CD14-positive monocyte (primary cell): ENCODE measurements around the gene FAXDC2. TPM values are rescaled to one million over a fixed set of nuclear protein-coding genes. Genes with fewer than 3 reads are reported as not detected.

Experiments used
- DNase-seq, 3 donors: peaks; one replicate each; pipeline ENCODE4 v3.0.0-alpha.2; 2011 to 2022
- H2AFZ ChIP-seq: 2 replicates; pipeline ENCODE4 v1.6.0; 2012; ENCODE audit warnings: mild to moderate bottlenecking, low read depth, low read length, inconsistent platforms; ENCODE audit not compliant: insufficient read depth, poor library complexity, severe bottlenecking
- H3K27ac ChIP-seq, 2 donors: 1 replicate in 1 of 2; 2 replicates in 1 of 2; pipeline ENCODE4 v1.5.1; 2012 to 2013; ENCODE audit warnings: low read length in 2 of 2, control low read depth in 1 of 2, inconsistent platforms in 1 of 2, low read depth in 1 of 2, mild to moderate bottlenecking in 1 of 2
- H3K27me3 ChIP-seq, 2 donors: one replicate each; pipeline versions ENCODE4 v1.6.0 to v1.6.1; 2011 to 2013; ENCODE audit warnings: low read length in 2 of 2; ENCODE audit not compliant: control insufficient read depth in 2 of 2, insufficient read depth in 2 of 2
- H3K36me3 ChIP-seq, 2 donors: replicated peaks in 1 of 2; 1 replicate in 1 of 2; 2 replicates in 1 of 2; pipeline versions ENCODE4 v1.5.1 to v1.6.1; 2012 to 2013; ENCODE audit warnings: low read length in 2 of 2, control low read depth in 1 of 2, inconsistent platforms in 1 of 2, mild to moderate bottlenecking in 1 of 2; ENCODE audit not compliant: insufficient read depth in 2 of 2, control insufficient read depth in 1 of 2
- H3K4me1 ChIP-seq, 2 donors: 1 replicate in 1 of 2; 2 replicates in 1 of 2; pipeline versions ENCODE4 v1.5.1 to v1.6.1; 2012 to 2013; ENCODE audit warnings: low read length in 2 of 2, control low read depth in 1 of 2, inconsistent platforms in 1 of 2, mild to moderate bottlenecking in 1 of 2, moderate library complexity in 1 of 2; ENCODE audit not compliant: insufficient read depth in 2 of 2, control insufficient read depth in 1 of 2
- H3K4me2 ChIP-seq: replicated peaks from 2 replicates; pipeline ENCODE3; 2012; ENCODE audit warnings: low read length, moderate library complexity, mild to moderate bottlenecking; ENCODE audit not compliant: poor library complexity, severe bottlenecking; ENCODE audit errors: extremely low read depth
- H3K4me3 ChIP-seq, 3 experiments: fragments of 200-600 bp in 1 of 3; sonication (generic) in 1 of 3; replicated peaks in 1 of 3; 1 replicate in 2 of 3; 2 replicates in 1 of 3; pipeline ENCODE4 v1.5.1; 2011 to 2013; ENCODE audit warnings: low read length in 3 of 3, mild to moderate bottlenecking in 3 of 3, control low read depth in 2 of 3, low read depth in 2 of 3, inconsistent platforms in 1 of 3, moderate library complexity in 1 of 3
- H3K79me2 ChIP-seq: 2 replicates; pipeline ENCODE4 v1.6.0; 2012; ENCODE audit warnings: mild to moderate bottlenecking, control low read depth, inconsistent platforms, low read length, moderate library complexity; ENCODE audit not compliant: insufficient read depth
- H3K9ac ChIP-seq: 2 replicates; pipeline ENCODE4 v1.6.0; 2017; ENCODE audit warnings: low read length, mild to moderate bottlenecking; ENCODE audit not compliant: insufficient read depth, poor library complexity, severe bottlenecking
- H3K9me3 ChIP-seq, 2 donors: replicated peaks in 1 of 2; 1 replicate in 1 of 2; 2 replicates in 1 of 2; pipeline versions ENCODE4 v1.5.1 to v1.6.1; 2012 to 2013; ENCODE audit warnings: low read length in 2 of 2, control low read depth in 1 of 2; ENCODE audit not compliant: control insufficient read depth in 1 of 2, insufficient read depth in 1 of 2
- H4K20me1 ChIP-seq: 2 replicates; pipeline ENCODE4 v1.6.0; 2012; ENCODE audit warnings: mild to moderate bottlenecking, low read length, control low read depth, moderate library complexity; ENCODE audit not compliant: insufficient read depth
- H3K27ac Mint-ChIP-seq, 7 donors: one replicate each; pipeline ENCODE4 v1.8.0; 2020; ENCODE audit warnings: mild to moderate bottlenecking in 7 of 7, mixed read lengths in 7 of 7, moderate library complexity in 6 of 7, inconsistent platforms in 2 of 7
- H3K27me3 Mint-ChIP-seq, 3 donors: one replicate each; pipeline ENCODE4 v1.8.0; 2021 to 2022; ENCODE audit warnings: low read depth in 3 of 3, mild to moderate bottlenecking in 3 of 3, mixed read lengths in 3 of 3, moderate library complexity in 3 of 3, inconsistent platforms in 1 of 3
- H3K36me3 Mint-ChIP-seq, 2 donors: one replicate each; pipeline ENCODE4 v1.8.0; 2020; ENCODE audit warnings: mixed read lengths in 2 of 2, inconsistent platforms in 1 of 2, mild to moderate bottlenecking in 1 of 2
- H3K4me1 Mint-ChIP-seq: one replicate; pipeline ENCODE4 v1.8.0; 2020; ENCODE audit warnings: mild to moderate bottlenecking, mixed read lengths
- H3K4me3 Mint-ChIP-seq, 2 donors: one replicate each; pipeline ENCODE4 v1.8.0; 2020; ENCODE audit warnings: mild to moderate bottlenecking in 2 of 2, mixed read lengths in 2 of 2, moderate library complexity in 1 of 2
- H3K9me3 Mint-ChIP-seq, 7 donors: one replicate each; pipeline ENCODE4 v1.8.0; 2020 to 2022; ENCODE audit warnings: mixed read lengths in 7 of 7, mild to moderate bottlenecking in 6 of 7, moderate library complexity in 6 of 7, inconsistent platforms in 2 of 7
- WGBS: methylation state at CpG from one replicate; pipeline ENCODE4 v1.1.5; 2013; ENCODE audit warnings: missing lambda C conversion rate; ENCODE audit not compliant: insufficient coverage; 5-methylcytosine and 5-hydroxymethylcytosine counted together
- intact Hi-C, 2 donors: fragments of 100-400 bp; cut with micrococcal nuclease; formaldehyde crosslinking; loops; one replicate each; pipeline versions ENCODE4 v1.15.0 to v1.15.1; 2023
- polyA plus RNA-seq, 3 donors: library from polyadenylated mRNA; depleted of rRNA in 1 of 3; unstranded in 2 of 3; stranded (reverse) in 1 of 3; fragments of 300-500 nt in 2 of 3; fragments of >200 nt in 1 of 3; fragmentation: Illumina TruSeq in 2 of 3; gene quantifications; 1 replicate in 2 of 3; 2 replicates in 1 of 3; pipeline ENCODE4 v1.2.3, GENCODE V29; 2012 to 2021
- TF ChIP-seq, protein P1 (sequence below): fragments of 200-600 bp; IDR thresholded peaks from one replicate; pipeline ENCODE4 v1.8.0; 2022; ENCODE audit warnings: antibody characterized with exemption, mild to moderate bottlenecking

FAXDC2 gene
- polyA plus RNA-seq, 3 donors: 0.30 to 1.4 (median 0.60) TPM

DNA sequence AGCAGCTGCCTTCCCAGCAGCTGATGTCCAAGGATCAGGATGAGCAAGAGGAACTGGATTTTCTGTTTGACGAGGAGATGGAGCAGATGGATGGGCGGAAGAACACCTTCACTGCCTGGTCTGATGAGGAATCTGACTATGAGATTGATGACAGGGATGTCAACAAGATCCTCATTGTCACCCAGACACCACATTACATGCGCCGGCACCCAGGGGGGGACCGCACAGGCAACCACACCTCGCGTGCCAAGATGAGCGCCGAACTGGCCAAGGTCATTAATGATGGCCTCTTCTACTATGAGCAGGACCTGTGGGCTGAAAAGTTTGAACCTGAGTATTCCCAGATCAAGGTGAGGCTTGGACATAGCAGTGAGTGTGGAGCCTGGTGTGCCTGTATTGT is 48.4 kb downstream of the FAXDC2 start:
- peaks cover 85 to 97% of the 10 kb centered on the region in 2 donors for H3K36me3 Mint-ChIP-seq

DNA sequence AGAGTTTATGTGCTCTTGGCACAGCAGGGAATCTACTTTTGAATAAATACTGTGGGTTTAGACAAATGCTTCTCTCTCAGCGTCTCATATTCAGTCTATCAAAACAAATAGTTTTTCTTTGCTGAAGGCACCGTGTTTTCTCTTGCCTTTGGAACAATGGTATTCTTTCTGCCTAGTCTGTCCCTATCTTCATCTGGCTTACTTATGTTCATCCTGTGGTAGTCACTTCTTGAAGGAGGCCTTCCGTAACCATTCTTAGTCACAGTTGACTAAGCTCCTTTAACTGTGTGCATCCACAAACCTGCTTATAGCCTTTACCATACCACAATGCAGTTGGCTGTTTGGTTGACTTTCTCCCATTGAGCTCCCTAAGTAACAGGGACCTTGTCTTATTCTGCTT is 49.3 kb downstream of the FAXDC2 start:
- Histone ChIP-seq H3K4me3 (no peak overlapping the region), H3K27me3 (no peaks in the 10 kb centered on the region), H3K9me3 (no peaks in the 10 kb centered on the region), H3K4me1 (no peaks in the 10 kb centered on the region), H3K27ac (peak overlapping the region in 1 of 2 donors; percentile 2), H2AFZ (no peak overlapping the region), H4K20me1 (peaks cover 5% of the 10 kb centered on the region), H3K4me2 (no peak overlapping the region), H3K79me2 (no peaks in the 10 kb centered on the region), H3K9ac (no peak overlapping the region), H3K36me3 (peaks cover 87 to 100% of the 10 kb centered on the region in 2 donors)
- Mint-ChIP-seq H3K4me3 (no peak overlapping the region), H3K27ac (no peak overlapping the region), H3K36me3 (peaks cover 86 to 97% of the 10 kb centered on the region in 2 donors), H3K4me1 (no peaks in the 10 kb centered on the region), H3K27me3 (no peaks in the 10 kb centered on the region), H3K9me3 (no peaks in the 10 kb centered on the region)
- TF ChIP-seq, protein P1, sequence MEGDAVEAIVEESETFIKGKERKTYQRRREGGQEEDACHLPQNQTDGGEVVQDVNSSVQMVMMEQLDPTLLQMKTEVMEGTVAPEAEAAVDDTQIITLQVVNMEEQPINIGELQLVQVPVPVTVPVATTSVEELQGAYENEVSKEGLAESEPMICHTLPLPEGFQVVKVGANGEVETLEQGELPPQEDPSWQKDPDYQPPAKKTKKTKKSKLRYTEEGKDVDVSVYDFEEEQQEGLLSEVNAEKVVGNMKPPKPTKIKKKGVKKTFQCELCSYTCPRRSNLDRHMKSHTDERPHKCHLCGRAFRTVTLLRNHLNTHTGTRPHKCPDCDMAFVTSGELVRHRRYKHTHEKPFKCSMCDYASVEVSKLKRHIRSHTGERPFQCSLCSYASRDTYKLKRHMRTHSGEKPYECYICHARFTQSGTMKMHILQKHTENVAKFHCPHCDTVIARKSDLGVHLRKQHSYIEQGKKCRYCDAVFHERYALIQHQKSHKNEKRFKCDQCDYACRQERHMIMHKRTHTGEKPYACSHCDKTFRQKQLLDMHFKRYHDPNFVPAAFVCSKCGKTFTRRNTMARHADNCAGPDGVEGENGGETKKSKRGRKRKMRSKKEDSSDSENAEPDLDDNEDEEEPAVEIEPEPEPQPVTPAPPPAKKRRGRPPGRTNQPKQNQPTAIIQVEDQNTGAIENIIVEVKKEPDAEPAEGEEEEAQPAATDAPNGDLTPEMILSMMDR: no peak
- 100% methylated on average over 2 of the region's 3 CpGs for WGBS
- DNase-seq: no peak
- intact Hi-C loops: no loop called here

More for the DNA sequence above, 48.4 kb downstream of the FAXDC2 start:
- intact Hi-C loops: no loop called here
- no peaks in the 10 kb centered on the region for H3K79me2 ChIP-seq
- no peaks in the 10 kb centered on the region for H3K27me3 ChIP-seq
- H3K9me3 Mint-ChIP-seq: no peaks in the 10 kb centered on the region
- H3K27ac Mint-ChIP-seq: peak overlapping the region in 1 of 7 donors; percentile 1
- no peak overlapping the region for H3K4me3 Mint-ChIP-seq
- no peak overlapping the region for H3K4me2 ChIP-seq
- WGBS: 95% methylated on average over 4 of the region's 9 CpGs
- no peak overlapping the region for H2AFZ ChIP-seq
- no peak for DNase-seq
- H3K9ac ChIP-seq: no peak overlapping the region
- H3K4me1 ChIP-seq: no peaks in the 10 kb centered on the region
- H3K4me1 Mint-ChIP-seq: no peaks in the 10 kb centered on the region
- H3K4me3 ChIP-seq: no peak overlapping the region
- no peak overlapping the region for H3K27ac ChIP-seq
- no peaks in the 10 kb centered on the region for H3K27me3 Mint-ChIP-seq
- H4K20me1 ChIP-seq: peaks cover 5% of the 10 kb centered on the region
- no peaks in the 10 kb centered on the region for H3K9me3 ChIP-seq
- H3K36me3 ChIP-seq: peaks cover 89 to 100% of the 10 kb centered on the region in 2 donors
- TF ChIP-seq, protein P1: no peak
